Gastroesophageal sphincter (tissue), 3 donors: ENCODE data around the gene WDR6.

ENCODE experiments used
- EP300 ChIP-seq: sonication (generic); formaldehyde crosslinking; IDR thresholded peaks from one replicate; pipeline ENCODE4 v1.6.1; 2017; ENCODE audit warnings: antibody characterized with exemption, mild to moderate bottlenecking
- POLR2A ChIP-seq, 2 donors: fragments of 450-650 bp; IDR thresholded peaks; one replicate each; pipeline ENCODE4 v1.6.1; 2017; ENCODE audit warnings: antibody characterized with exemption in 2 of 2, mild to moderate bottlenecking in 2 of 2, moderate library complexity in 1 of 2
- POLR2AphosphoS5 ChIP-seq: sonication (generic); formaldehyde crosslinking; IDR thresholded peaks from one replicate; pipeline ENCODE4 v1.6.1; 2017; ENCODE audit warnings: antibody characterized with exemption
- TF ChIP-seq, protein P1 (sequence below), 4 experiments: fragments of 200-600 bp in 2 of 4; fragments of 450-650 bp in 2 of 4; sonication (generic) in 1 of 4; IDR thresholded peaks; one replicate each; pipeline ENCODE4 v1.5.1; 2017 to 2019; ENCODE audit warnings: antibody characterized with exemption in 4 of 4, mild to moderate bottlenecking in 2 of 4, moderate library complexity in 2 of 4

GRCh38 chr3:49054344-49054862 lies 47.2 kb downstream of the WDR6 start:
- TF ChIP-seq, protein P1, sequence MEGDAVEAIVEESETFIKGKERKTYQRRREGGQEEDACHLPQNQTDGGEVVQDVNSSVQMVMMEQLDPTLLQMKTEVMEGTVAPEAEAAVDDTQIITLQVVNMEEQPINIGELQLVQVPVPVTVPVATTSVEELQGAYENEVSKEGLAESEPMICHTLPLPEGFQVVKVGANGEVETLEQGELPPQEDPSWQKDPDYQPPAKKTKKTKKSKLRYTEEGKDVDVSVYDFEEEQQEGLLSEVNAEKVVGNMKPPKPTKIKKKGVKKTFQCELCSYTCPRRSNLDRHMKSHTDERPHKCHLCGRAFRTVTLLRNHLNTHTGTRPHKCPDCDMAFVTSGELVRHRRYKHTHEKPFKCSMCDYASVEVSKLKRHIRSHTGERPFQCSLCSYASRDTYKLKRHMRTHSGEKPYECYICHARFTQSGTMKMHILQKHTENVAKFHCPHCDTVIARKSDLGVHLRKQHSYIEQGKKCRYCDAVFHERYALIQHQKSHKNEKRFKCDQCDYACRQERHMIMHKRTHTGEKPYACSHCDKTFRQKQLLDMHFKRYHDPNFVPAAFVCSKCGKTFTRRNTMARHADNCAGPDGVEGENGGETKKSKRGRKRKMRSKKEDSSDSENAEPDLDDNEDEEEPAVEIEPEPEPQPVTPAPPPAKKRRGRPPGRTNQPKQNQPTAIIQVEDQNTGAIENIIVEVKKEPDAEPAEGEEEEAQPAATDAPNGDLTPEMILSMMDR (IDR thresholded peaks at IDR 0.05) = no peak
- TF ChIP-seq POLR2A (IDR thresholded peaks at IDR 0.05) (no peak), POLR2AphosphoS5 (no peak), EP300 (no peak)
